Gastrocnemius medialis (tissue), 4 donors: Measurements from ENCODE around the gene HRH2.

Experiments
- POLR2A ChIP-seq, 2 donors: fragments of 450-650 bp; IDR thresholded peaks; one replicate each; pipeline ENCODE4 v1.6.1; 2017; ENCODE audit warnings: antibody characterized with exemption in 2 of 2, mild to moderate bottlenecking in 2 of 2, moderate library complexity in 2 of 2
- TF ChIP-seq, protein P1 (sequence below), 5 experiments: fragments of 450-650 bp in 3 of 5; fragments of 200-600 bp in 2 of 5; sonication (generic) in 2 of 5; IDR thresholded peaks in 4 of 5; conservative IDR thresholded peaks in 1 of 5; 1 replicate in 4 of 5; 2 replicates in 1 of 5; pipeline ENCODE4 v1.5.1; 2016 to 2019; ENCODE audit warnings: antibody characterized with exemption in 5 of 5, mild to moderate bottlenecking in 3 of 5, moderate library complexity in 3 of 5

GRCh38 chr5:175620527-175620926 lies 37.3 kb upstream of the HRH2 start:
- TF ChIP-seq, protein P1, sequence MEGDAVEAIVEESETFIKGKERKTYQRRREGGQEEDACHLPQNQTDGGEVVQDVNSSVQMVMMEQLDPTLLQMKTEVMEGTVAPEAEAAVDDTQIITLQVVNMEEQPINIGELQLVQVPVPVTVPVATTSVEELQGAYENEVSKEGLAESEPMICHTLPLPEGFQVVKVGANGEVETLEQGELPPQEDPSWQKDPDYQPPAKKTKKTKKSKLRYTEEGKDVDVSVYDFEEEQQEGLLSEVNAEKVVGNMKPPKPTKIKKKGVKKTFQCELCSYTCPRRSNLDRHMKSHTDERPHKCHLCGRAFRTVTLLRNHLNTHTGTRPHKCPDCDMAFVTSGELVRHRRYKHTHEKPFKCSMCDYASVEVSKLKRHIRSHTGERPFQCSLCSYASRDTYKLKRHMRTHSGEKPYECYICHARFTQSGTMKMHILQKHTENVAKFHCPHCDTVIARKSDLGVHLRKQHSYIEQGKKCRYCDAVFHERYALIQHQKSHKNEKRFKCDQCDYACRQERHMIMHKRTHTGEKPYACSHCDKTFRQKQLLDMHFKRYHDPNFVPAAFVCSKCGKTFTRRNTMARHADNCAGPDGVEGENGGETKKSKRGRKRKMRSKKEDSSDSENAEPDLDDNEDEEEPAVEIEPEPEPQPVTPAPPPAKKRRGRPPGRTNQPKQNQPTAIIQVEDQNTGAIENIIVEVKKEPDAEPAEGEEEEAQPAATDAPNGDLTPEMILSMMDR (IDR thresholded peaks at IDR 0.05 in 4 of 5, conservative IDR thresholded peaks at IDR 0.05 in 1 of 5), result no peak
- no peak for TF ChIP-seq POLR2A (IDR thresholded peaks at IDR 0.05)
